OCI-LY3 (cell line): Measurements from ENCODE around the gene NRAP.

Experiments
- CTCF ChIP-seq: fragments of 200-600, 300-600 bp; sonication (generic); IDR thresholded peaks from 2 replicates; pipeline ENCODE4 v1.5.1; 2014; ENCODE audit warnings: antibody characterized with exemption, low read length, low read depth
- EZH2phosphoT487 ChIP-seq: fragments of 200-600 bp; shearing (Covaris generic); IDR thresholded peaks from 2 replicates; pipeline ENCODE4 v1.6.1; 2018; ENCODE audit warnings: antibody characterized with exemption, mixed run types, low read depth

DNA sequence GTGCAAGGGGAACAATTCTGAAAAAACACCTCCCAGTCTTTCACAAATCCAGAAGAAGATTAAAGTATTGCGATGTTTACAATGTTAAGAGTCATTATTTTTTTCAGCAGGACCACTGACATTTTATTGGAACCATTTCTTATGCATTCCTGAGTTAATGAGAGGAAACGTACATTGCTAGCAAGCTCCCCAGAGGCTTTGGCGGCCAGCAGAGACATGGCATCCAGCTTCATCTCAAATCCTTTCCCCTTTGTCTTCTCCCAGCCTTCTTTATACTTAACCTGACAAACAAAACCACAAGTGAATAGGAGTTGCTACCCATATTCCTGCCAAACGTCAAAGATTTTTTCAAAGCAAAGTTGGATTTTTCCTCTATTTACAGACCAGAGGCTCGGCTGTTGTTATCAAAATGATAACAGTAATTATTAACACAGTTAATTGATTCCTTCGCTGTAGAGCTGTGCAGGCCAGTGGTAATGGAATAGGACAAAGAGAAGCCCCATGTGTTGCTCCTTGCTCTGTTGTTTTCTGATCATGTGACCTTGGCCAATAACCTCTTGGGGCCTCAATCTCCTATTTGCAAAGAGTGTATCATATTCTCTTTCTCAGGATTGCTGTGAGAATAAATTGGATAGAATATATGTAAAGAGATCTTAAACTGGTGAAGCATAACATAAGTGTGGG lies 32.0 kb downstream of the NRAP start:
- TF ChIP-seq CTCF (no peak), EZH2phosphoT487 (no peak)
